GM13977 (cell line): ENCODE results near the gene IKZF2.

Source experiments
- DNase-seq: peaks from one replicate; pipeline ENCODE4 v3.0.0; 2012; ENCODE audit warnings: low spot score
- in situ Hi-C: fragments of 300-500 bp; cut with MboI; formaldehyde crosslinking; loops from one replicate; pipeline ENCODE4 v1.12.0; 2022; ENCODE audit warnings: low sequenced_read_pairs, low pct_unique_long_range_greater_than_20kb, mixed read lengths, inconsistent platforms; ENCODE audit not compliant: unreplicated experiment
- TF ChIP-seq, protein P1 (sequence below): IDR thresholded peaks from 2 replicates; pipeline ENCODE4 v1.5.1; 2012; ENCODE audit warnings: mild to moderate bottlenecking, control low read depth; ENCODE audit not compliant: insufficient read depth; ENCODE audit errors: extremely low read depth, missing control alignments

Gene IKZF2

GRCh38 chr2:213046431-213046830 is 105.0 kb downstream of the IKZF2 start:
- no peak for DNase-seq
- TF ChIP-seq, protein P1, sequence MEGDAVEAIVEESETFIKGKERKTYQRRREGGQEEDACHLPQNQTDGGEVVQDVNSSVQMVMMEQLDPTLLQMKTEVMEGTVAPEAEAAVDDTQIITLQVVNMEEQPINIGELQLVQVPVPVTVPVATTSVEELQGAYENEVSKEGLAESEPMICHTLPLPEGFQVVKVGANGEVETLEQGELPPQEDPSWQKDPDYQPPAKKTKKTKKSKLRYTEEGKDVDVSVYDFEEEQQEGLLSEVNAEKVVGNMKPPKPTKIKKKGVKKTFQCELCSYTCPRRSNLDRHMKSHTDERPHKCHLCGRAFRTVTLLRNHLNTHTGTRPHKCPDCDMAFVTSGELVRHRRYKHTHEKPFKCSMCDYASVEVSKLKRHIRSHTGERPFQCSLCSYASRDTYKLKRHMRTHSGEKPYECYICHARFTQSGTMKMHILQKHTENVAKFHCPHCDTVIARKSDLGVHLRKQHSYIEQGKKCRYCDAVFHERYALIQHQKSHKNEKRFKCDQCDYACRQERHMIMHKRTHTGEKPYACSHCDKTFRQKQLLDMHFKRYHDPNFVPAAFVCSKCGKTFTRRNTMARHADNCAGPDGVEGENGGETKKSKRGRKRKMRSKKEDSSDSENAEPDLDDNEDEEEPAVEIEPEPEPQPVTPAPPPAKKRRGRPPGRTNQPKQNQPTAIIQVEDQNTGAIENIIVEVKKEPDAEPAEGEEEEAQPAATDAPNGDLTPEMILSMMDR: no peak
- in situ Hi-C loops: no loop called here

DNA sequence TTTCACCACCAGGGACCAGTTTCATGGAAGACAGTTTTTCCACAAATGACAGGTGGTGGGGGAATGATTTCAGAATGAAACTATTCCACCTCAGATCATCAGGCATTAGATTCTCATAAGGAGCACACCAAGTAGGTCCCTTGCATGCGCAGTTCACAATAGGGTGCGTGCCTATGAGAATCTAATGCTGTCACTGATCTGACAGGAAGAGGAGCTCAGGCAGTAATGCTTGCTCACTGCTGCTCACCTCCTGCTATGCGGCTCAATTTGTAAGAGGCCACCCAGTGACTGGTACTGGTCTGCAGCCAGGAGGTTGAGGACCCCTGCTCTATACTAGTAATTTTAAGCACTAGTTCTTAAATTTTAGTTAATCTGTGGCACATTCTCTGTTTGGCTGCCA is 107.8 kb downstream of the IKZF2 start:
- TF ChIP-seq, protein P1: no peak
- in situ Hi-C loops: no loop called here
- no peak for DNase-seq

DNA sequence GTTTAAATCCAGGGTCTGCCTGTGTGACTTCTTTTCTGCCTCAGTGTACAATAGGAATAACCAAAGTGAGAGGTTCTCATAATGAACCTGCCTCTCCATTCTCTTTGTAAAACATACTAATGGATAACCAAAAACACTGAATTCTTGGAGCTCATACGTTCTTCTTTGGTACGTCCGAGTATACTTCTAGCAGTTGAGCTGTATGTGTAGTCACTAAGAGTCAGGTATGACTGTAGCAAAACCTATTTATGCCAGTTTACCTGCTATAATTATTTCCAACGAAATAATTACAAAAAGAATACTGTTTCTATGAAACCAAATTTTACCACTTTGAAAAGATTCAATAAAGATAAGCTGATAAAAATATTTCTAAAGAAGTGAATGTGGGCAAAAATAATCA is 109.2 kb downstream of the IKZF2 start:
- TF ChIP-seq, protein P1: no peak
- in situ Hi-C loops: no loop called here
- no peak for DNase-seq

GRCh38 chr2:213036836-213037235 is 114.6 kb downstream of the IKZF2 start:
- TF ChIP-seq, protein P1: no peak
- in situ Hi-C loops: no loop called here
- no peak for DNase-seq

DNA sequence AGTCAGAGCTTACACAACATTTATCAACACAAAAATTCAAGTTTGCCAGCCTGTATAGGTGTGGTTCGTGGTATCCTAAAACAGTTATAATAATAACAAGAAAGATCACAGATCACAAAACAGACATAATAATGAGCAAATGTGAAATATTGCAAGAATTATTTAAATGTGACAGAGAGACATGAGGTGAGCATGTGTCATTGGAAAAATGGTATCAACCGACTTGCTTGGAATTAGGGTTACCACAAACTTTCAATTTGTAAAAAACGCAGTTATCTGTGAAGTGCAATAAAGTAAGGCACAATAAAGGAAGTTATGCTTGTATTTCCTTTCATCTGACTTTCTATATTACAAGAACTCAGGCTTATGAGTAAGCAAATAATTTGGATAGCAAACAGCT is 116.8 kb downstream of the IKZF2 start:
- in situ Hi-C loops: no loop called here
- TF ChIP-seq, protein P1: no peak
- no peak for DNase-seq

DNA sequence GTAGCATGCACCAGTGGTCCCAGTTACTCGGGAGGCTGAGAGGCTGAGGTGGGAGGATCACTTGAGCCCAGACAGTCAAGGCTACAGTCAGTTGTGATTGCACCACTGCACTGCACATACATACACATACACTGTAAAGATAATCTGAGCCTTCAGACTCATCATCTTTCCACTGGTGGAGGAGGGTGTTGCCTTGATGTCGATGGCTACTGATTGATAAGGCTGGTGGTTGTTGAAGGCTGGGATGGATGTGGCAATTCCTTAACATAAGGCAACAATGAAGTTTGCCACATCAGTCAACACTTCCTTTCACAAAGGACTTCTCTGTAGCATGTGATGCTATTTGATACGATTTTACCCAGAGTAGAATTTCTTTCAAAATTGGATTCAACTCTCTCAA is 118.8 kb downstream of the IKZF2 start:
- DNase-seq: no peak
- in situ Hi-C loops: no loop called here
- TF ChIP-seq, protein P1: no peak

GRCh38 chr2:213022987-213023386 is 128.4 kb downstream of the IKZF2 start:
- in situ Hi-C loops: no loop called here
- TF ChIP-seq, protein P1: no peak
- DNase-seq: peak; percentile 21
